HG03432 (cell line): ENCODE data around the gene EYA3.
"Not testable (repeated sequence)": the region's sequence is repeated elsewhere in the genome, so short reads cannot be mapped to it uniquely, and the experiment has no call there.

Experiments used
- ATAC-seq: cut with Tn5 transposase; IDR thresholded peaks from one replicate; pipeline ENCODE4 v1.9.1; 2021; ENCODE audit warnings: mild to moderate bottlenecking, moderate library complexity; ENCODE audit not compliant: unreplicated experiment

EYA3 gene

GRCh38 chr1:28028873-28029654 is 59.3 kb downstream of the EYA3 start:
- no peak for ATAC-seq

- ATAC-seq = no peak
Measured at GRCh38 chr1:28027660-28028059, 60.8 kb downstream of the EYA3 start.

- ATAC-seq = no peak
Measured at GRCh38 chr1:28027238-28027637, 61.2 kb downstream of the EYA3 start.

GRCh38 chr1:28026329-28026728 is 62.1 kb downstream of the EYA3 start:
- ATAC-seq = no peak

- ATAC-seq = no peak
Measured at GRCh38 chr1:28021064-28021463, 67.3 kb downstream of the EYA3 start.

GRCh38 chr1:28010969-28011368 is 77.4 kb downstream of the EYA3 start:
- ATAC-seq = no peak

- ATAC-seq = not testable (repeated sequence)
Measured at GRCh38 chr1:28003117-28003516, 85.3 kb downstream of the EYA3 start.

- ATAC-seq = no peak
Measured at GRCh38 chr1:28002600-28002999, 85.8 kb downstream of the EYA3 start.

- ATAC-seq = no peak
Measured at GRCh38 chr1:27999055-27999454, 89.4 kb downstream of the EYA3 start.

GRCh38 chr1:27994526-27994925 is 93.9 kb downstream of the EYA3 start:
- not testable (repeated sequence) for ATAC-seq

GRCh38 chr1:27994060-27994459 is 94.3 kb downstream of the EYA3 start:
- ATAC-seq = no peak

GRCh38 chr1:27993241-27993640 is 95.2 kb downstream of the EYA3 start:
- ATAC-seq = no peak

- ATAC-seq = no peak
Measured at GRCh38 chr1:27992276-27992675, 96.1 kb downstream of the EYA3 start.

- no peak for ATAC-seq
Measured at GRCh38 chr1:27990920-27991537, 97.4 kb downstream of the EYA3 start.

- no peak for ATAC-seq
Measured at GRCh38 chr1:27981145-27981544, 107.3 kb downstream of the EYA3 start.

- no peak for ATAC-seq
Measured at GRCh38 chr1:27980216-27980845, 108.1 kb downstream of the EYA3 start.

- ATAC-seq = no peak
Measured at GRCh38 chr1:27979859-27980201, 108.6 kb downstream of the EYA3 start.

- ATAC-seq = no peak
Measured at GRCh38 chr1:27979151-27979858, 109.1 kb downstream of the EYA3 start.

- no peak for ATAC-seq
Measured at GRCh38 chr1:27974417-27974781, 114.0 kb downstream of the EYA3 start.

- ATAC-seq = no peak
Measured at GRCh38 chr1:27973771-27974416, 114.5 kb downstream of the EYA3 start.

- no peak for ATAC-seq
Measured at GRCh38 chr1:27972141-27972540, 116.3 kb downstream of the EYA3 start.
